Right atrium auricular region (tissue), 2 donors: ENCODE results near the gene RUNX3. TPM values are rescaled to one million over a fixed set of nuclear protein-coding genes. Genes with fewer than 3 reads are reported as not detected.

Source experiments
- DNase-seq: peaks from one replicate; pipeline ENCODE4 v3.0.0-alpha.2; 2019; ENCODE audit warnings: low spot score
- H3K27ac ChIP-seq, 2 donors: fragments of 200-600 bp; sonication (generic); 1 replicate in 1 of 2; 2 replicates in 1 of 2; pipeline ENCODE4 v1.5.1; 2016 to 2019
- H3K27me3 ChIP-seq, 2 donors: fragments of 200-600 bp; sonication (generic); one replicate each; pipeline versions ENCODE4 v1.5.1 to v1.6.0; 2017 to 2019
- H3K36me3 ChIP-seq: fragments of 200-600 bp; sonication (generic); one replicate; pipeline ENCODE4 v1.5.1; 2016
- H3K4me1 ChIP-seq, 2 donors: fragments of 200-600 bp; sonication (generic); one replicate each; pipeline versions ENCODE4 v1.5.1 to v1.6.0; 2017 to 2019
- H3K4me3 ChIP-seq, 2 donors: fragments of 200-600 bp; sonication (generic); 1 replicate in 1 of 2; 2 replicates in 1 of 2; pipeline ENCODE4 v1.5.1; 2017 to 2019; ENCODE audit warnings: mild to moderate bottlenecking in 1 of 2, moderate library complexity in 1 of 2
- H3K9me3 ChIP-seq, 2 donors: fragments of 200-600 bp; sonication (generic); one replicate each; pipeline ENCODE4 v1.5.1; 2019
- total RNA-seq, 2 donors: library from RNA; depleted of rRNA; stranded (reverse); fragments of >200 nt; gene quantifications; one replicate each; pipeline ENCODE4 v1.1.0, GENCODE V29; 2016
- TF ChIP-seq, protein P1 (sequence below), 2 donors: fragments of 200-600 bp; sonication (generic); IDR thresholded peaks; one replicate each; pipeline ENCODE4 v1.5.1; 2019; ENCODE audit warnings: antibody characterized with exemption in 2 of 2

Gene RUNX3
- total RNA-seq, 2 donors from 2014 or later: 0.48 to 2.3 TPM

GRCh38 chr1:24870551-24871195, 59.4 kb downstream of the RUNX3 start:
- Histone ChIP-seq H3K27ac (no peak overlapping the region), H3K27me3 (no peaks in the 10 kb centered on the region), H3K4me1 (no peaks in the 10 kb centered on the region), H3K4me3 (no peak overlapping the region), H3K9me3 (no peaks in the 10 kb centered on the region), H3K36me3 (no peaks in the 10 kb centered on the region)
- TF ChIP-seq, protein P1, sequence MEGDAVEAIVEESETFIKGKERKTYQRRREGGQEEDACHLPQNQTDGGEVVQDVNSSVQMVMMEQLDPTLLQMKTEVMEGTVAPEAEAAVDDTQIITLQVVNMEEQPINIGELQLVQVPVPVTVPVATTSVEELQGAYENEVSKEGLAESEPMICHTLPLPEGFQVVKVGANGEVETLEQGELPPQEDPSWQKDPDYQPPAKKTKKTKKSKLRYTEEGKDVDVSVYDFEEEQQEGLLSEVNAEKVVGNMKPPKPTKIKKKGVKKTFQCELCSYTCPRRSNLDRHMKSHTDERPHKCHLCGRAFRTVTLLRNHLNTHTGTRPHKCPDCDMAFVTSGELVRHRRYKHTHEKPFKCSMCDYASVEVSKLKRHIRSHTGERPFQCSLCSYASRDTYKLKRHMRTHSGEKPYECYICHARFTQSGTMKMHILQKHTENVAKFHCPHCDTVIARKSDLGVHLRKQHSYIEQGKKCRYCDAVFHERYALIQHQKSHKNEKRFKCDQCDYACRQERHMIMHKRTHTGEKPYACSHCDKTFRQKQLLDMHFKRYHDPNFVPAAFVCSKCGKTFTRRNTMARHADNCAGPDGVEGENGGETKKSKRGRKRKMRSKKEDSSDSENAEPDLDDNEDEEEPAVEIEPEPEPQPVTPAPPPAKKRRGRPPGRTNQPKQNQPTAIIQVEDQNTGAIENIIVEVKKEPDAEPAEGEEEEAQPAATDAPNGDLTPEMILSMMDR (IDR thresholded peaks at IDR 0.05): no peak
- peak; percentile 54 for DNase-seq

- TF ChIP-seq, protein P1 (IDR thresholded peaks at IDR 0.05): no peak
- H3K4me3 ChIP-seq: no peak overlapping the region
- no peaks in the 10 kb centered on the region for H3K27me3 ChIP-seq
- peak; percentile 40 for DNase-seq
- no peaks in the 10 kb centered on the region for H3K4me1 ChIP-seq
- H3K27ac ChIP-seq: no peak overlapping the region
- H3K9me3 ChIP-seq: no peaks in the 10 kb centered on the region
- H3K36me3 ChIP-seq: no peaks in the 10 kb centered on the region
These were observed 61.8 kb downstream of the RUNX3 start for GRCh38 chr1:24868016-24868875.

GRCh38 chr1:24867084-24867870, 62.8 kb downstream of the RUNX3 start:
- TF ChIP-seq, protein P1 (IDR thresholded peaks at IDR 0.05): no peak
- H3K27me3 ChIP-seq: no peaks in the 10 kb centered on the region
- no peaks in the 10 kb centered on the region for H3K4me1 ChIP-seq
- no peaks in the 10 kb centered on the region for H3K36me3 ChIP-seq
- H3K4me3 ChIP-seq: no peak overlapping the region
- no peaks in the 10 kb centered on the region for H3K9me3 ChIP-seq
- H3K27ac ChIP-seq: no peak overlapping the region
- peak; percentile 32 for DNase-seq

DNA sequence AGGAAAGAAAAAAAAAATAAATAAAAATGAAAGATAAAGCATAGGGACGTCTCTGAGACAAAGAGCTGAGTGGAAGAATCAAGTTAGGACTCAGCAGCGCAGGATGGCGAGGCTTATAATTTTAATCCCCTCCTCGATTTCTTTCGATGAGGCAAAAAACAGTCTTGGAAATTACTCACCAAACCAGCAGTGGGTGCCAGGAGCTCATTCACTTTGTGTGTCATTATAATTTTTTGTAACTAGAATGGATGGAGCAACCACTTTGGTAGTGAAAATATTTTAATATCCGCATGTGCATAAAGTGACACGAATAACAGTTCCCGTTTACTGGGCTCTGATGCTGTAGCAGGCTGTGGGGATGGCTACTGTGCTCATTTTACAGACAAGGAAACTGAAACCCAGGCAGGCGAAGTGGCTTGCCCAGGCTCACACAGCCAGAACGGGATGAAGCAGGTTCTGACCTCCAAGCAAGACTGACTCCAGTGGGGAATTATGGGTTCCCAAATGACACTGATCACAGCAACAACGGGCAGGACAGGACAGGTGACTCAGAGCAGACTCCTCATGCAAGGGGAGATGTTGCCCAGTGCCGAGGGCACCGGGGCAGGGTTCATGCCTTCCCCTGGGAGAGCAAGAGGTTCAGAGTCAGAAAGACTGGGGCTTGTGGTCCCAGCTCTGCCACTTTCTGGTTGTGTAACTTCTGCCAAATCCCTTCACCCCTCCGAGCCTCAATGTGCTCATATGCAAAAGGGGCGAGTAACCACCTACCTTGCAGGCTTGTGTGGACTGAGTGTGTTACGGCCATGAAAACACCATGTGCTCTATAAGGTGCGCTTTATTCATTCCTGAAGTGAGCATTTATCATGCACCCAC, 63.6 kb downstream of the RUNX3 start:
- no peaks in the 10 kb centered on the region for H3K36me3 ChIP-seq
- H3K27ac ChIP-seq: no peak overlapping the region
- no peak overlapping the region for H3K4me3 ChIP-seq
- TF ChIP-seq, protein P1 (IDR thresholded peaks at IDR 0.05): no peak
- no peaks in the 10 kb centered on the region for H3K4me1 ChIP-seq
- DNase-seq: peak; percentile 40
- no peaks in the 10 kb centered on the region for H3K9me3 ChIP-seq
- no peaks in the 10 kb centered on the region for H3K27me3 ChIP-seq

DNA sequence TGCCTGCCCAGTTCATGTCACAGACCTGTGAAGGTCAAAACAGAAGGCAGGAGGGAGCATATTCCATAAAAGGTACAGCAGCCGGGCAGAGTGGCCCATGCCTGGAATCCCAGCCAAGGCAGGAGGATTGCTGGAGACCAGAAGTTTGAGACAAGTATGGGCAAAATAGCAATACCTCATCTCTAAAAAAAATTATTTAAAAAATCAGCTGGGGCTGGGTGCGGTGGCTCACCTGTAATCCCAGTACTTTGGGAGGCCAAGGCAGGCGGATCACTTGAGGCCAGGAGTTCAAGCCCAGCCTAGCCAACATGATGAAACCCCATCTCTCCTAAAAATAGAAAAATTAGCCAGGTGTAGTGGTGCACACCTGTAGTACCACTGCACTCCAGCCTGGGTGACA, 64.5 kb downstream of the RUNX3 start:
- TF ChIP-seq, protein P1 (IDR thresholded peaks at IDR 0.05): no peak
- H3K27me3 ChIP-seq: no peaks in the 10 kb centered on the region
- DNase-seq: no peak

More for the DNA sequence above, 64.5 kb downstream of the RUNX3 start:
- Histone ChIP-seq H3K36me3 (no peaks in the 10 kb centered on the region), H3K4me1 (no peaks in the 10 kb centered on the region), H3K4me3 (no peak overlapping the region), H3K27ac (no peak overlapping the region), H3K9me3 (no peaks in the 10 kb centered on the region)
